WTC11 (cell line): ENCODE measurements around the gene SLIT1. TPM values are rescaled to one million over a fixed set of nuclear protein-coding genes. Genes with fewer than 3 reads are reported as not detected.

Experiments
- ATAC-seq: fragments of 200-7000 bp; cut with Tn5 transposase; 2 replicates; pipeline ENCODE4 v1.10.0; 2021; ENCODE audit warnings: mild to moderate bottlenecking, moderate library complexity
- CTCF ChIA-PET: fragments of 300-600 bp; sonication (Branson Sonifier 250); formaldehyde crosslinking; loops from one replicate; lab custom pipeline; 2021; ENCODE audit warnings: antibody characterized with exemption; lab: Charles Lee
- POLR2A ChIA-PET: fragments of 350-600 bp; sonication (Branson Sonifier 250); formaldehyde crosslinking; loops from one replicate; lab custom pipeline; 2021; ENCODE audit warnings: antibody characterized with exemption; lab: Charles Lee
- DNase-seq: peaks from one replicate; pipeline ENCODE4 v3.0.0; 2021; ENCODE audit warnings: low spot score
- H3K27ac Mint-ChIP-seq: 2 replicates; pipeline ENCODE4 v1.8.0; 2021; ENCODE audit warnings: mixed read lengths
- H3K27me3 Mint-ChIP-seq: 2 replicates; pipeline ENCODE4 v1.8.0; 2021; ENCODE audit warnings: low read depth, mild to moderate bottlenecking, moderate library complexity, mixed read lengths
- H3K36me3 Mint-ChIP-seq: 2 replicates; pipeline ENCODE4 v1.8.0; 2021; ENCODE audit warnings: mixed read lengths
- H3K4me1 Mint-ChIP-seq: 2 replicates; pipeline ENCODE4 v1.8.0; 2022; ENCODE audit warnings: mixed read lengths
- H3K4me3 Mint-ChIP-seq: 2 replicates; pipeline ENCODE4 v1.8.0; 2021; ENCODE audit warnings: mild to moderate bottlenecking, moderate library complexity, mixed read lengths
- H3K9me3 Mint-ChIP-seq: 2 replicates; pipeline ENCODE4 v1.8.0; 2021; ENCODE audit warnings: mixed read lengths
- ATF2 ChIP-seq: sonication (generic); formaldehyde crosslinking; IDR thresholded peaks from 2 replicates; pipeline ENCODE4 v1.8.1; 2022; ENCODE audit warnings: low read depth, missing genetic modification reagents, borderline replicate concordance
- CREM ChIP-seq: sonication (generic); formaldehyde crosslinking; IDR thresholded peaks from 2 replicates; pipeline ENCODE4 v1.8.1; 2022; ENCODE audit warnings: mild to moderate bottlenecking, missing genetic modification reagents, moderate library complexity
- CTCF ChIP-seq: fragments of 200-600 bp; IDR thresholded peaks from 2 replicates; pipeline ENCODE4 v1.8.0; 2022; ENCODE audit warnings: antibody characterized with exemption
- E2F4 ChIP-seq: sonication (generic); formaldehyde crosslinking; IDR thresholded peaks from 2 replicates; pipeline ENCODE4 v1.8.1; 2022; ENCODE audit warnings: low read depth, mild to moderate bottlenecking, moderate library complexity, missing genetic modification reagents, borderline replicate concordance
- EMX1 ChIP-seq: fragments of 250-450 bp; sonication (Bioruptor Pico); IDR thresholded peaks from 2 replicates; pipeline ENCODE4 v1.8.0; 2021; ENCODE audit warnings: mild to moderate bottlenecking
- ESRRA ChIP-seq: sonication (generic); formaldehyde crosslinking; IDR thresholded peaks from 2 replicates; pipeline ENCODE4 v1.8.1; 2022; ENCODE audit warnings: mild to moderate bottlenecking, missing genetic modification reagents, borderline replicate concordance
- ETV6 ChIP-seq: sonication (generic); formaldehyde crosslinking; IDR thresholded peaks from 2 replicates; pipeline ENCODE4 v1.8.1; 2022; ENCODE audit warnings: mild to moderate bottlenecking, missing genetic modification reagents
- GRHL2 ChIP-seq: fragments of 250-450 bp; sonication (Bioruptor Pico); IDR thresholded peaks from 2 replicates; pipeline ENCODE4 v1.8.0; 2022; ENCODE audit warnings: mild to moderate bottlenecking, moderate library complexity; ENCODE audit not compliant: insufficient replicate concordance, severe bottlenecking
- GTF2I ChIP-seq: fragments of 250-450 bp; sonication (Bioruptor Pico); conservative IDR thresholded peaks from 2 replicates; pipeline ENCODE4 v1.4.0; 2021; ENCODE audit warnings: mild to moderate bottlenecking
- JUN ChIP-seq: sonication (generic); formaldehyde crosslinking; IDR thresholded peaks from 2 replicates; pipeline ENCODE4 v1.8.0; 2023; ENCODE audit warnings: mild to moderate bottlenecking, missing genetic modification reagents
- MXD4 ChIP-seq: fragments of 250-450 bp; sonication (Bioruptor Pico); IDR thresholded peaks from 2 replicates; pipeline ENCODE4 v1.8.0; 2021; ENCODE audit warnings: mild to moderate bottlenecking, moderate library complexity, borderline replicate concordance
- MYBL2 ChIP-seq: sonication (generic); formaldehyde crosslinking; IDR thresholded peaks from 2 replicates; pipeline ENCODE4 v1.8.1; 2023; ENCODE audit warnings: mild to moderate bottlenecking, moderate library complexity, missing genetic modification reagents
- NR1H2 ChIP-seq: sonication (generic); formaldehyde crosslinking; IDR thresholded peaks from 2 replicates; pipeline ENCODE4 v1.9.0; 2021; ENCODE audit warnings: mild to moderate bottlenecking, moderate library complexity, missing genetic modification reagents
- NR3C1 ChIP-seq: sonication (generic); formaldehyde crosslinking; conservative IDR thresholded peaks from 2 replicates; pipeline ENCODE4 v1.8.1; 2023; ENCODE audit warnings: low read depth, mild to moderate bottlenecking, missing genetic modification reagents
- PRDM15 ChIP-seq: sonication (generic); formaldehyde crosslinking; IDR thresholded peaks from 2 replicates; pipeline ENCODE4 v1.8.0; 2022; ENCODE audit warnings: missing genetic modification reagents
- SMAD4 ChIP-seq: sonication (generic); formaldehyde crosslinking; IDR thresholded peaks from 2 replicates; pipeline ENCODE4 v1.8.0; 2022; ENCODE audit warnings: mild to moderate bottlenecking, missing genetic modification reagents
- SP1 ChIP-seq: sonication (generic); formaldehyde crosslinking; conservative IDR thresholded peaks from 2 replicates; pipeline ENCODE4 v1.8.1; 2022; ENCODE audit warnings: missing genetic modification reagents
- TCF7 ChIP-seq: sonication (generic); formaldehyde crosslinking; IDR thresholded peaks from 2 replicates; pipeline ENCODE4 v1.8.0; 2022; ENCODE audit warnings: mild to moderate bottlenecking, low read depth, missing genetic modification reagents, moderate library complexity
- USF1 ChIP-seq: sonication (generic); formaldehyde crosslinking; IDR thresholded peaks from 2 replicates; pipeline ENCODE4 v1.8.0; 2022; ENCODE audit warnings: mild to moderate bottlenecking, missing genetic modification reagents
- ZBTB43 ChIP-seq: sonication (generic); formaldehyde crosslinking; IDR thresholded peaks from 2 replicates; pipeline ENCODE4 v1.8.1; 2023; ENCODE audit warnings: mild to moderate bottlenecking, missing genetic modification reagents
- ZNF232 ChIP-seq: sonication (generic); formaldehyde crosslinking; IDR thresholded peaks from 2 replicates; pipeline ENCODE4 v1.8.0; 2022; ENCODE audit warnings: mild to moderate bottlenecking, missing genetic modification reagents
- ZNF263 ChIP-seq: sonication (generic); formaldehyde crosslinking; IDR thresholded peaks from 2 replicates; pipeline ENCODE4 v1.8.1; 2022; ENCODE audit warnings: low read depth, mild to moderate bottlenecking, moderate library complexity, missing genetic modification reagents
- total RNA-seq: library from RNA; stranded (reverse); gene quantifications from 3 replicates; pipeline ENCODE4 v1.2.3, GENCODE V29; 2021

The SLIT1 gene
- total RNA-seq, 1 experiment from 2014 or later, result 1.6 TPM

GRCh38 chr10:97102441-97102840 lies 83.3 kb downstream of the SLIT1 start (continued):
- TF ChIP-seq ZNF263 (CRISPR knock-in tag), result no peak
- TF ChIP-seq GRHL2 (CRISPR knock-in tag), result no peak
- TF ChIP-seq TCF7 (CRISPR knock-in tag), result no peak
- no peak for TF ChIP-seq EMX1
- TF ChIP-seq CREM (CRISPR knock-in tag), result no peak
- TF ChIP-seq NR1H2 (CRISPR knock-in tag), result no peak
- TF ChIP-seq MXD4 (CRISPR knock-in tag), result no peak
- TF ChIP-seq ESRRA, result no peak
- no peak for TF ChIP-seq MYBL2 (CRISPR knock-in tag)
- TF ChIP-seq, all 79 proteins: peak for 0

GRCh38 chr10:97101166-97101940 lies 84.4 kb downstream of the SLIT1 start:
- Mint-ChIP-seq H3K4me3 (no peak overlapping the region), H3K27ac (no peak overlapping the region; the same call in 1 of the 2 replicates), H3K36me3 (no peaks in the 10 kb centered on the region), H3K4me1 (peaks cover 29% of the 10 kb centered on the region), H3K9me3 (no peaks in the 10 kb centered on the region), H3K27me3 (no peaks in the 10 kb centered on the region)
- ATAC-seq (peak; percentile 71), DNase-seq (no peak)
- TF ChIP-seq SMAD4 (CRISPR knock-in tag) (no peak), EMX1 (no peak), E2F4 (CRISPR knock-in tag) (no peak), NR3C1 (CRISPR knock-in tag) (no peak), ATF2 (CRISPR knock-in tag) (no peak), MYBL2 (CRISPR knock-in tag) (no peak), USF1 (no peak), JUN (CRISPR knock-in tag) (no peak), GTF2I (CRISPR knock-in tag) (no peak), CTCF (no peak), SP1 (CRISPR knock-in tag) (no peak)
- POLR2A ChIA-PET, result interaction anchor here (0.7 kb wide), 1 partner anchor 1229 kb away, joined by 7 read pairs; no protein-coding TSS in a partner anchor
- CTCF ChIA-PET, result interaction anchor here (1.1 to 2.5 kb wide), 4 partner anchors 21 to 95 kb away, joined by 3 to 11 read pairs (median 6); no protein-coding TSS in a partner anchor

GRCh38 chr10:97100657-97101056 lies 85.1 kb downstream of the SLIT1 start:
- no peaks in the 10 kb centered on the region for H3K27me3 Mint-ChIP-seq
- TF ChIP-seq PRDM15 (CRISPR knock-in tag) (no peak), ETV6 (CRISPR knock-in tag) (no peak), ZBTB43 (CRISPR knock-in tag) (no peak), ZNF232 (no peak)

More at GRCh38 chr10:97100657-97101056, 85.1 kb downstream of the SLIT1 start:
- H3K36me3 Mint-ChIP-seq, result no peaks in the 10 kb centered on the region
- H3K9me3 Mint-ChIP-seq, result no peaks in the 10 kb centered on the region
- POLR2A ChIA-PET, result no interaction called here
- no peak overlapping the region for H3K4me3 Mint-ChIP-seq
- H3K4me1 Mint-ChIP-seq, result peaks cover 35% of the 10 kb centered on the region
- ATAC-seq (peak; percentile 29), DNase-seq (no peak)
- H3K27ac Mint-ChIP-seq, result no peak overlapping the region
- CTCF ChIA-PET, result interaction anchor here (1.1 kb wide), 1 partner anchor 33 kb away, joined by 3 read pairs; no protein-coding TSS in a partner anchor
